OCI-LY1 (cell line): ENCODE data around the gene HAGH.

Experiments used
- EZH2 ChIP-seq: fragments of 200-600 bp; sonication (generic), shearing (Covaris generic); IDR thresholded peaks from 2 replicates; pipeline ENCODE4 v1.8.0; 2017; ENCODE audit warnings: borderline replicate concordance, mixed run types, mild to moderate bottlenecking, antibody characterized with exemption, low read length, moderate library complexity, mixed read lengths
- TF ChIP-seq, protein P1 (sequence below): fragments of 200-600 bp; sonication (generic), shearing (Covaris generic); IDR thresholded peaks from 2 replicates; pipeline ENCODE4 v1.5.1; 2017; ENCODE audit warnings: mild to moderate bottlenecking, antibody characterized with exemption, low read length, moderate library complexity, mixed read lengths

DNA sequence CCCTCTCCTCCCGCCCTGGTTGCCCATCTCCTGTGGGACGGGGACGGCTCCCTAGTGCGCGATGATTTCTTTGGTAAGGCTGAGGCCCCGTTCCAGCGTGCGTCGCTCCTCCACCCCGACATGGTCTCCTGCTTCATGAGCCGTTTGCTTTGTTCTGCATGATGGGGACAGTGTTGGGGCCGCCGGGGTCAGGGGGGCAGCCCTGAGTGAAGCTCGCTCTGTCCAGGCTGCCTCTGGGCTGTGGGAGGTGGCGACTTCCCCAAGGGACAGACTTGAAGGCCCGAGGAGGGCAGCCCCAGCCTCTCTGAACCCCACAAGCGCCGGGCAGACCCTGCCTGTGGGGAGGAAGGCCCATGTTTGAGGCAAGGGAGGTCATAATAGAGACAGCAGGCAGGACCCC lies 67.7 kb downstream of the HAGH start:
- TF ChIP-seq, protein P1, sequence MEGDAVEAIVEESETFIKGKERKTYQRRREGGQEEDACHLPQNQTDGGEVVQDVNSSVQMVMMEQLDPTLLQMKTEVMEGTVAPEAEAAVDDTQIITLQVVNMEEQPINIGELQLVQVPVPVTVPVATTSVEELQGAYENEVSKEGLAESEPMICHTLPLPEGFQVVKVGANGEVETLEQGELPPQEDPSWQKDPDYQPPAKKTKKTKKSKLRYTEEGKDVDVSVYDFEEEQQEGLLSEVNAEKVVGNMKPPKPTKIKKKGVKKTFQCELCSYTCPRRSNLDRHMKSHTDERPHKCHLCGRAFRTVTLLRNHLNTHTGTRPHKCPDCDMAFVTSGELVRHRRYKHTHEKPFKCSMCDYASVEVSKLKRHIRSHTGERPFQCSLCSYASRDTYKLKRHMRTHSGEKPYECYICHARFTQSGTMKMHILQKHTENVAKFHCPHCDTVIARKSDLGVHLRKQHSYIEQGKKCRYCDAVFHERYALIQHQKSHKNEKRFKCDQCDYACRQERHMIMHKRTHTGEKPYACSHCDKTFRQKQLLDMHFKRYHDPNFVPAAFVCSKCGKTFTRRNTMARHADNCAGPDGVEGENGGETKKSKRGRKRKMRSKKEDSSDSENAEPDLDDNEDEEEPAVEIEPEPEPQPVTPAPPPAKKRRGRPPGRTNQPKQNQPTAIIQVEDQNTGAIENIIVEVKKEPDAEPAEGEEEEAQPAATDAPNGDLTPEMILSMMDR, result no peak
- no peak for TF ChIP-seq EZH2
